Islet of Langerhans (tissue), 1 donor: ENCODE measurements around the gene TAS2R39.

Source experiments
- FAIRE-seq: peaks from one replicate; lab custom pipeline; 2011; peaks lifted over from hg19 to GRCh38; lab: Jason Lieb, UNC

Gene TAS2R39

DNA sequence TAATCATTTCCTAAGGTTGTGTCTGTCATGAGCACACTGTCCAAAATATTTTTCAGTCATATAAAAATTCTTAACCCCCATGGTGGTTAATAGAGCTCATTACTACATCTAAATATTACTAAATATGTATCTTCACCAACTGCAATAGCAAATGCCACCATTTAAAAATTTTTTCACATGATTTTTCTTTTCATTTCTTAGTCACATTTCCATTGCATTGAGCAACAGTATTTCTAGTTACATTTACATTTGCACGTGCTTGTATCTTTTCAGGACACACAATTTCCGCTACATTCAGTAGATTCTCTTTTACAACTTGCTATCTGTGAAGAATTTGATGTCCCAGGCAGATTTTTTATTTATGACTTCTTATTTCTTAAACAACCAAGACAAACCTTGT, 33.5 kb downstream of the TAS2R39 start:
- no peak for FAIRE-seq

DNA sequence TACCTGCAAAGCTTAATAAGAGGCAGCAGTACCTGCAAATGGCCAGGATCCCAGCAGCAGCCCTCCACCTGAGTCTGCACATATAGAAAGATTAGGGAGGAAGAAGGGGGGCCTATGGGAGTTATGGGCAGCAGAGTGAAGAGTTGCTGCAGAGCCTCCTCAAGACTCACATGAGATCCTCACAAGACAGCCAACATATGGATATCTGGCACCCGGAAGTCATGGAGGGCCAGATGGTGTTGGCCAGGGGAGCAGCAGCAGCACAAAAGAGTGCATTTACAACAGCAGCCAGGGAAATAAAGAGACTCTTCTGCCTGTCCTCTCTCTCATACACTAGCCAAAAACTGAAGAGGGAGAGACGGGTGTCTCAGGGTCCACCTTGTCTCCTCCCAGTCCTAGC, 34.6 kb downstream of the TAS2R39 start:
- no peak for FAIRE-seq

DNA sequence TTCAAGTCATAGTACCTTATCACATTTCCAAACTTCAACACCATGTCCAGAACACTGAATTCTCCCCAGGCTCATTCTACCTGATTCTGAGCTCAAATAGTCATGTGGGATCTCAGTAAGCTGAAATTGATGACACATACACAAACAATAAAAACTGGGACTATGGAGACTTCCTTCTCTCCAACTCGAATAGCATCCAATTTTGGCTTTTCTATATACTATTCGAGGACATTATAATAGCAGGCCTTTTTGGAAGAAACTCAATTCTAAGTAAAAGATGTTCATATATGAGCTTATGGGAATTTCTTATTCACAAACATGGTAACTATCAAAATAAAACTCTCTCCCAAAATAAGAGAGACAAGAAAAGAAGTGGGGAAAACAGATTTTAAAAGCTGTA, 38.1 kb downstream of the TAS2R39 start:
- no peak for FAIRE-seq

DNA sequence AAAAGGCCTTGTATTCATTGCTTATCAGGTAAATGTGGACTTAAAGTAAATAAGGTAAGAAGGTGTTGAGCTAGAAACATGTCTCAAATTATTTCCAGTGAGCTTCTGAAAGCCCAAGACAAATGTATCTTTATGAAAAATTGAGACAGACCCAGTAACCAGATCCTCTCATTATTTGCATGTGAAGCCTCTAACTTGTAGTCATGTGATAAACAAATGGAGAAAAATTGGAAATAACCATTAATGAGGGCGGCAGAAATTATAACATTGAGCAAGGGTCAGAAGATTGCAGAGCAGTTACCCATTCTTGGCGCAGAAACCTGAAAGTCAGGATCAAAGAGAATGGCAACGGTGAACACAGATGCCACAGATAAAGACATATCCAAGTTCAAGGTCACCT, 38.5 kb downstream of the TAS2R39 start, which contains the start of gene TAS2R40:
Gene TAS2R40, plus strand, starts transcription at position 301 of the 400 bp plus-strand sequence. Its CDS starts 42 bp downstream, at position 343.
- no peak for FAIRE-seq

GRCh38 chr7:143222782-143223181, 39.6 kb downstream of the TAS2R39 start:
- FAIRE-seq = no peak

DNA sequence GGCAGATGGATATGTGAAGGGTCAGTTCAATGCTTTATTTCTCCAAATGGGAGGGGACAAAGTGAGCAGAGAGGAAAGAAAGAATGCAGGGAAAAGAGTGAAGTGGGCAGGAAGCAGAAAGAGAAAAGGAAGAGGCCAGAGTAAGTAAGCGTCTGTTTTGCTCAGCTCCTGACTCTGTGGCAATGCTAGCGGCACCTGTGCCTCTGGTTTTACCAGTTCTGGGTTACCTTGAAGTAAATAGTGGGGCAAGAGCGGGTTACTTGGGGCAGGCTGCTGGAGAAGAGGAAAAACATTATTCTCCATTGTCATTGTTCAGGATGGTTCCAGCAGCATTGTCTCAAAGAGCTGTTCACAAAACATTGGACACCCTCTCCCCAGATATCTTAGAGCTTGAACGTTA, 40.6 kb downstream of the TAS2R39 start:
- no peak for FAIRE-seq

DNA sequence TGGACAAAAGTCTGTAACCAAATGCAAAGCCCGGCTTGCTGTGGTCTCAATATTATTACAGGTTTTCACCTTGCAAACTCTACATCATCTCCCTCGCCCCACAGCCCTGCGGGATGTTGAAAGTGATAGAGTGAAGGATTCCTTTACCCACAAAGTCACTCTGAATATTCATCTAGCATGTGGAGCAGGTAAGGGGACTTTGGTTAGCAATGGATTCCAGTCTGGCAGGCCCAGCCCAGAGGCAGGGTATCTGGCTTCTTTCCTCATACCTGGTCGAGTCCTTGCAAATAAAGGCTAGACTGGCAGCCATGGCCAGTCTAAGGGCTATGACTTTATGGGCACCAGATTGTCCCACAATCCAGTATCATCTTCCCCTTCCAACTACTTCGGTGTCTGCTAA, 41.8 kb downstream of the TAS2R39 start:
- no peak for FAIRE-seq

DNA sequence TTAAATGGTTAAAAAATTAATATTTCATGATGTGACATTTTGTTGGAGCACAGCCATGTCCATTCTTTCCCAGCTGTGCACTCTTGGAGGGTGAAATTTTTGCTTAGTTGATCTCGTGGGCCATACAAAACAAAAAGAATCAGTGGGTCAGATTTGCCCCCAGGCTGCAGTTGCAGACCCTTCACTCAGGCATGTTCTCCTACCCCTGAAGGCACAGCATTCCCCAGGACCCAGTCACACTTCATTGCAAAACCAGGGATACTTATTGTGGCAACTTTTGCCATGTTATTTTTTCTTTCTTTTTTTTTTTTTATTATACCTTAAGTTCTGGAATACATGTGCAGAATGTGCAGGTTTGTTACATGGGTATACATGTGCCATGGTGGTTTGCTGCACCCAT, 44.6 kb downstream of the TAS2R39 start:
- FAIRE-seq = no peak

DNA sequence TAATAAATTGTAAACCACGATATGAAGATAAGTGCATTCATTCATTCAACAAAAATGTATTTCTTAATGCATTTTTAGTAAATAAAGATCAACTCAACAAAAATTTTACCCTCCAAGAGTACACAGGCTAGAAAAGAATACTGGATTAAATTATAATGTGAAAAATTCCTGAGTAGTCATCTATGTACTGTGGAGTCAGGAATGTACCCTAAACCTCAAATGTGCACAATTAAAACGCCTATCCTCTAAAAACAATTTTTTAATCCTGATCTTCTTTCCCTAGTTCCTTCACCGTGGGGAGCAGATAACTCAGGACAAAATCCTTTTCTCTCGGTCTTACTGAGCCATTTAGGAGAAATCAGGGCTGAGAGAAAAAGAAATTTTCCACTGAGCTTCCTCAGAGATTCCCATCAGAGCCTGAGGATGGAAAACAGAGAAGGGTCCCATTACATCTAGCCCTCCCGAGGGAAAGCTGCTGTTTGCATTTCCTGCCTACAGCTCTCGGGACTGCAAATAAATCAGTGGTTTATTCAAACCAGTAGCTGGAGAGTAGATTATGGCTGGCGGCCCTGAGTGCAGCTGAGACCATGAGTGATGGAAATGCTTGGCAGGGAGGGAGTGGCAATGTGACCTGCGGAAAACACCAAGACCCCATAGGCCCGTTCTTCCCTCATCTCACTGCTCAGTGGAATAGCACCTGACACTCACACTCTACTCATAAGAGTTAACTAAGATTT, 46.0 kb downstream of the TAS2R39 start:
- FAIRE-seq = no peak

- FAIRE-seq = no peak
Observed at GRCh38 chr7:143230602-143231457, 47.6 kb downstream of the TAS2R39 start.
